SU-DHL-6 (cell line): Measurements from ENCODE around the gene ARMCX4.

Source experiments
- H2AFZ ChIP-seq: fragments of 200-600 bp; sonication (generic); 2 replicates; pipeline ENCODE4 v1.6.1; 2014; ENCODE audit warnings: low read depth, mild to moderate bottlenecking, moderate library complexity, mixed read lengths, antibody characterized with exemption, low read length; ENCODE audit not compliant: severe bottlenecking
- H3F3A ChIP-seq: fragments of 200-600 bp; shearing (Covaris generic); 2 replicates; pipeline ENCODE4 v1.6.0; 2016; ENCODE audit warnings: antibody characterized with exemption, mild to moderate bottlenecking; ENCODE audit not compliant: insufficient read depth
- H3K27ac ChIP-seq: fragments of 200-600 bp; sonication (generic); 2 replicates; pipeline ENCODE4 v1.5.1; 2016; ENCODE audit warnings: low read depth, mild to moderate bottlenecking, low read length, moderate library complexity, mixed read lengths
- H3K27me3 ChIP-seq: fragments of 200-600 bp; sonication (generic), shearing (Covaris generic); 2 replicates; pipeline ENCODE4 v1.6.0; 2014; ENCODE audit warnings: mild to moderate bottlenecking, low read length
- H3K36me3 ChIP-seq: fragments of 200-600 bp; sonication (generic); 2 replicates; pipeline ENCODE4 v1.6.1; 2014; ENCODE audit warnings: mild to moderate bottlenecking, low read length, mixed read lengths
- H3K4me2 ChIP-seq: fragments of 300-600, 200-600 bp; shearing (Covaris generic), sonication (generic); 2 replicates; pipeline ENCODE4 v1.6.0; 2014; ENCODE audit warnings: low read length, low read depth, mild to moderate bottlenecking; ENCODE audit not compliant: poor library complexity, severe bottlenecking
- H3K4me3 ChIP-seq: fragments of 200-600 bp; sonication (generic); 2 replicates; pipeline ENCODE4 v1.5.1; 2014; ENCODE audit warnings: antibody characterized with exemption, low read length, mild to moderate bottlenecking, mixed read lengths; ENCODE audit not compliant: insufficient read depth, poor library complexity, severe bottlenecking
- H3K79me2 ChIP-seq: fragments of 200-600 bp; sonication (generic); 2 replicates; pipeline ENCODE4 v1.6.1; 2014; ENCODE audit warnings: mild to moderate bottlenecking, low read length, moderate library complexity; ENCODE audit not compliant: insufficient read depth
- H3K9ac ChIP-seq: fragments of 200-600 bp; sonication (generic); 2 replicates; pipeline ENCODE4 v1.7.0; 2014; ENCODE audit warnings: mild to moderate bottlenecking, low read length
- H3K9me2 ChIP-seq: fragments of 200-600 bp; sonication (generic); replicated peaks from 2 replicates; pipeline ENCODE4 v1.6.1; 2014; ENCODE audit warnings: low read length; ENCODE audit not compliant: insufficient read depth
- H3K9me3 ChIP-seq: fragments of 200-600 bp; sonication (generic); 2 replicates; pipeline ENCODE4 v1.6.1; 2014; ENCODE audit warnings: low read length, mixed read lengths; ENCODE audit not compliant: insufficient read depth
- H4K20me1 ChIP-seq: fragments of 200-600 bp; sonication (generic); 2 replicates; pipeline ENCODE4 v1.6.1; 2014; ENCODE audit warnings: low read depth, mild to moderate bottlenecking, antibody characterized with exemption, low read length, moderate library complexity, mixed read lengths
- CTCF ChIP-seq: fragments of 200-600 bp; sonication (generic); IDR thresholded peaks from one replicate; pipeline ENCODE4 v1.5.1; 2017; ENCODE audit warnings: antibody characterized with exemption, mild to moderate bottlenecking, low read length, moderate library complexity; ENCODE audit not compliant: insufficient read depth, poor library complexity, severe bottlenecking
- EZH2phosphoT487 ChIP-seq: fragments of 200-600 bp; sonication (generic), shearing (Covaris generic); conservative IDR thresholded peaks from 2 replicates; pipeline ENCODE4 v1.6.1; 2018; ENCODE audit warnings: mild to moderate bottlenecking, antibody characterized with exemption, low read length, moderate library complexity, mixed read lengths

Gene ARMCX4

GRCh38 chrX:101484135-101484534 is 1.1 kb upstream of the ARMCX4 start:
- Histone ChIP-seq H3K27me3 (no peaks in the 10 kb centered on the region), H3K4me3 (no peak overlapping the region), H3K27ac (no peak overlapping the region), H3K9me2 (no peaks in the 10 kb centered on the region), H4K20me1 (no peaks in the 10 kb centered on the region), H3F3A (no peaks in the 10 kb centered on the region), H3K79me2 (no peaks in the 10 kb centered on the region), H3K9me3 (no peaks in the 10 kb centered on the region), H3K9ac (no peak overlapping the region), H2AFZ (no peak overlapping the region), H3K4me2 (no peak overlapping the region), H3K36me3 (no peaks in the 10 kb centered on the region)
- TF ChIP-seq CTCF = no peak
- TF ChIP-seq EZH2phosphoT487 = no peak

GRCh38 chrX:101488796-101489195 is 3.5 kb downstream of the ARMCX4 start:
- no peak overlapping the region for H3K27ac ChIP-seq
- no peaks in the 10 kb centered on the region for H3K27me3 ChIP-seq
- no peak overlapping the region for H2AFZ ChIP-seq
- no peaks in the 10 kb centered on the region for H3K9me2 ChIP-seq
- H3K9me3 ChIP-seq = no peaks in the 10 kb centered on the region
- TF ChIP-seq EZH2phosphoT487 = no peak
- no peak for TF ChIP-seq CTCF
- H4K20me1 ChIP-seq = no peaks in the 10 kb centered on the region
- H3F3A ChIP-seq = no peaks in the 10 kb centered on the region
- no peak overlapping the region for H3K4me2 ChIP-seq
- H3K9ac ChIP-seq = no peak overlapping the region
- H3K36me3 ChIP-seq = no peaks in the 10 kb centered on the region
- no peak overlapping the region for H3K4me3 ChIP-seq
- H3K79me2 ChIP-seq = no peaks in the 10 kb centered on the region

GRCh38 chrX:101491943-101492342 is 6.7 kb downstream of the ARMCX4 start:
- H3K27me3 ChIP-seq = no peaks in the 10 kb centered on the region

More at GRCh38 chrX:101491943-101492342, 6.7 kb downstream of the ARMCX4 start:
- H3F3A ChIP-seq = no peaks in the 10 kb centered on the region
- no peaks in the 10 kb centered on the region for H4K20me1 ChIP-seq
- H3K79me2 ChIP-seq = no peaks in the 10 kb centered on the region
- no peak overlapping the region for H3K4me3 ChIP-seq
- H3K9me2 ChIP-seq = no peaks in the 10 kb centered on the region
- no peaks in the 10 kb centered on the region for H3K9me3 ChIP-seq
- no peaks in the 10 kb centered on the region for H3K36me3 ChIP-seq
- H3K27ac ChIP-seq = no peak overlapping the region
- no peak overlapping the region for H3K4me2 ChIP-seq
- TF ChIP-seq CTCF (no peak), EZH2phosphoT487 (no peak)
- H3K9ac ChIP-seq = no peak overlapping the region
- H2AFZ ChIP-seq = no peak overlapping the region
